Suprapubic skin (tissue), 3 donors: ENCODE data around the gene CXCL12.

ENCODE experiments used
- CTCF ChIP-seq, 2 donors: fragments of 200-600 bp in 1 of 2; fragments of 450-650 bp in 1 of 2; sonication (generic) in 1 of 2; IDR thresholded peaks; one replicate each; pipeline ENCODE4 v1.5.1; 2016 to 2019; ENCODE audit warnings: antibody characterized with exemption in 2 of 2, mild to moderate bottlenecking in 1 of 2, moderate library complexity in 1 of 2
- POLR2AphosphoS5 ChIP-seq, 3 donors: sonication (generic); formaldehyde crosslinking; IDR thresholded peaks; one replicate each; pipeline ENCODE4 v1.6.1; 2017; ENCODE audit warnings: antibody characterized with exemption in 3 of 3

GRCh38 chr10:44366941-44367630 lies 17.8 kb downstream of the CXCL12 start:
- TF ChIP-seq CTCF (IDR thresholded peaks at IDR 0.05), result no peak
- no peak for TF ChIP-seq POLR2AphosphoS5 (IDR thresholded peaks at IDR 0.05)
